SK-N-SH (cell line): Measurements from ENCODE around the gene RAD51B. TPM values are rescaled to one million over a fixed set of nuclear protein-coding genes. Genes with fewer than 3 reads are reported as not detected.
"Not testable (repeated sequence)": the region's sequence is repeated elsewhere in the genome, so short reads cannot be mapped to it uniquely, and the experiment has no call there.

Source experiments
- CTCF ChIA-PET: fragments of 300-600, 350-600 bp; formaldehyde crosslinking; extraction: SDS; loops from one replicate; lab custom pipeline; 2021; lab: Yijun Ruan, JAX
- POLR2A ChIA-PET: fragments of 350-600 bp; sonication (Branson Sonifier 250); formaldehyde crosslinking; extraction: SDS; loops from one replicate; lab custom pipeline; 2020; ENCODE audit warnings: antibody characterized with exemption, inconsistent platforms; lab: Yijun Ruan, JAX
- DNase-seq: peaks from one replicate; pipeline ENCODE4 v3.0.0; 2012
- H2AFZ ChIP-seq: fragments of 200-600 bp; sonication (generic); 2 replicates; pipeline ENCODE4 v1.8.1; 2016; ENCODE audit warnings: antibody characterized with exemption, mild to moderate bottlenecking, low read depth
- H3F3A ChIP-seq: fragments of 200-600 bp; sonication (generic); replicated peaks from 2 replicates; pipeline ENCODE3; 2016; ENCODE audit warnings: antibody characterized with exemption, mild to moderate bottlenecking; ENCODE audit not compliant: insufficient read depth
- H3K27ac ChIP-seq, 2 experiments: fragments of 200-500 bp in 1 of 2; fragments of 200-600 bp in 1 of 2; sonication (Bioruptor generic) in 1 of 2; sonication (generic), shearing (Covaris generic) in 1 of 2; 2 replicates each; pipeline versions ENCODE4 v1.5.1 to v1.6.1; 2014 to 2016; ENCODE audit warnings: low read depth in 2 of 2, inconsistent platforms in 1 of 2, low read length in 1 of 2, mild to moderate bottlenecking in 1 of 2, mixed read lengths in 1 of 2
- H3K27me3 ChIP-seq: fragments of 200-600 bp; sonication (generic), shearing (Covaris generic); 2 replicates; pipeline ENCODE4 v1.6.1; 2016; ENCODE audit warnings: mixed run types; ENCODE audit not compliant: insufficient read depth
- H3K36me3 ChIP-seq, 2 experiments: fragments of 200-500 bp in 1 of 2; fragments of 200-600 bp in 1 of 2; sonication (Bioruptor generic) in 1 of 2; sonication (generic) in 1 of 2; replicated peaks in 1 of 2; 2 replicates each; pipeline versions ENCODE3 to v1.5.1; 2014 to 2016; ENCODE audit warnings: low read length in 1 of 2, mild to moderate bottlenecking in 1 of 2; ENCODE audit not compliant: insufficient read depth in 2 of 2, control insufficient read depth in 1 of 2
- H3K4me1 ChIP-seq, 2 experiments: fragments of 200-500 bp in 1 of 2; fragments of 200-600 bp in 1 of 2; sonication (Bioruptor generic) in 1 of 2; sonication (generic), shearing (Covaris generic) in 1 of 2; 2 replicates each; pipeline versions ENCODE4 v1.5.1 to v1.6.1; 2014 to 2016; ENCODE audit warnings: low read depth in 1 of 2, low read length in 1 of 2, mixed run types in 1 of 2; ENCODE audit not compliant: insufficient read depth in 2 of 2, control insufficient read depth in 1 of 2
- H3K4me2 ChIP-seq: fragments of 200-600 bp; sonication (generic), shearing (Covaris generic); 2 replicates; pipeline ENCODE4 v1.6.1; 2017; ENCODE audit warnings: mixed run types
- H3K4me3 ChIP-seq, 2 experiments: fragments of 200-500 bp in 1 of 2; fragments of 200-600 bp in 1 of 2; sonication (Bioruptor generic) in 1 of 2; sonication (generic), shearing (Covaris generic) in 1 of 2; 2 replicates each; pipeline versions ENCODE4 v1.5.1 to v1.8.1; 2014 to 2016; ENCODE audit warnings: low read depth in 2 of 2, inconsistent platforms in 1 of 2, low read length in 1 of 2, mild to moderate bottlenecking in 1 of 2, mixed read lengths in 1 of 2, moderate library complexity in 1 of 2
- H3K79me2 ChIP-seq: fragments of 200-600 bp; sonication (generic); 2 replicates; pipeline ENCODE4 v1.8.1; 2017; ENCODE audit warnings: mild to moderate bottlenecking; ENCODE audit not compliant: insufficient read depth
- H3K9ac ChIP-seq: fragments of 200-600 bp; sonication (generic); 2 replicates; pipeline ENCODE4 v1.6.1; 2017; ENCODE audit warnings: mixed run types
- H3K9me2 ChIP-seq: fragments of 200-600 bp; sonication (generic); 2 replicates; pipeline ENCODE4 v1.6.1; 2017; ENCODE audit warnings: mixed run types
- H3K9me3 ChIP-seq: fragments of 200-600 bp; sonication (generic); 2 replicates; pipeline ENCODE4 v1.6.1; 2017; ENCODE audit warnings: mixed run types, mild to moderate bottlenecking, moderate library complexity
- H4K20me1 ChIP-seq: fragments of 200-600 bp; sonication (generic); 2 replicates; pipeline ENCODE4 v1.6.1; 2017; ENCODE audit warnings: mild to moderate bottlenecking, mixed run types; ENCODE audit not compliant: insufficient read depth
- CHD2 ChIP-seq: fragments of 150-350 bp; IDR thresholded peaks from 2 replicates; pipeline ENCODE4 v1.6.1; 2018; ENCODE audit warnings: low read length; ENCODE audit not compliant: partially characterized antibody
- EP300 ChIP-seq, 2 experiments: IDR thresholded peaks; 2 replicates each; pipeline versions ENCODE4 v1.4.0 to v1.6.1; 2012; ENCODE audit warnings: borderline replicate concordance in 1 of 2, low read depth in 1 of 2, low read length in 1 of 2
- FOSL2 ChIP-seq: IDR thresholded peaks from 2 replicates; pipeline ENCODE4 v1.4.0; 2012; ENCODE audit warnings: low read depth, mild to moderate bottlenecking, moderate library complexity, borderline replicate concordance
- JUND ChIP-seq: IDR thresholded peaks from 2 replicates; pipeline ENCODE4 v1.4.0; 2012
- MAX ChIP-seq: IDR thresholded peaks from 2 replicates; pipeline ENCODE4 v1.4.0; 2012; ENCODE audit warnings: low read depth
- MXI1 ChIP-seq: IDR thresholded peaks from 2 replicates; pipeline ENCODE4 v1.6.1; 2012; ENCODE audit warnings: mild to moderate bottlenecking, low read depth, low read length, improper control_type of control experiment
- NFIC ChIP-seq: IDR thresholded peaks from 2 replicates; pipeline ENCODE4 v1.4.0; 2012; ENCODE audit warnings: borderline replicate concordance
- PBX3 ChIP-seq: IDR thresholded peaks from 2 replicates; pipeline ENCODE4; 2012
- RXRA ChIP-seq: IDR thresholded peaks from 2 replicates; pipeline ENCODE4 v1.4.0; 2012; ENCODE audit warnings: low read depth, mild to moderate bottlenecking, borderline replicate concordance
- SIN3A ChIP-seq: IDR thresholded peaks from 2 replicates; pipeline ENCODE4 v1.6.1; 2012; ENCODE audit warnings: low read depth, mild to moderate bottlenecking, low read length, moderate library complexity, borderline replicate concordance
- TCF12 ChIP-seq: IDR thresholded peaks from 2 replicates; pipeline ENCODE4 v1.4.0; 2012
- TEAD4 ChIP-seq: IDR thresholded peaks from 2 replicates; pipeline ENCODE4 v1.4.0; 2012; ENCODE audit warnings: mild to moderate bottlenecking, borderline replicate concordance; ENCODE audit not compliant: insufficient read depth
- WGBS: methylation state at CpG from one replicate; pipeline ENCODE4 v1.1.6; 2017; ENCODE audit warnings: low lambda C conversion rate; 5-methylcytosine and 5-hydroxymethylcytosine counted together
- polyA plus RNA-seq, 3 experiments: library from polyadenylated mRNA; depleted of rRNA; stranded (reverse); fragments of >200 nt; gene quantifications; 2 replicates each; pipeline ENCODE4 v1.2.3, GENCODE V29; 2012
- TF ChIP-seq, protein P1 (sequence below): fragments of 150-350 bp; IDR thresholded peaks from 2 replicates; pipeline ENCODE4 v1.6.1; 2017; ENCODE audit warnings: antibody characterized with exemption, low read length, low read depth, borderline replicate concordance

RAD51B gene
- polyA plus RNA-seq, 1 of the 3 experiments (the other 2 are of a cell fraction), result 6.0 TPM

GRCh38 chr14:68186500-68187276 is 367.1 kb downstream of the RAD51B start:
- not testable (repeated sequence) for H3K27me3 ChIP-seq
- TF ChIP-seq JUND (peak; percentile 58), NFIC (peak; percentile 71; the same call in 1 of the 2 replicates), EP300 (IDR thresholded peaks at IDR 0.05; ENCODE audit: borderline replicate concordance in 1 of 2, low read depth in 1 of 2, low read length in 1 of 2) (peak in 1 of 2 experiments; percentile 64; a peak in 1 of 4 replicates), TCF12 (peak; percentile 71), FOSL2 (0 out of 2 replicates have a peak, but pooled peaks have one; percentile 20), TEAD4 (peak; percentile 52; the same call in 1 of the 2 replicates), PBX3 (peak; percentile 51; the same call in 1 of the 2 replicates)
- TF ChIP-seq, all 33 proteins: peak for 7; not testable (repeated sequence) for 26
- H3K9me2 ChIP-seq, H3K36me3 ChIP-seq, POLR2A ChIA-PET, H3K4me3 ChIP-seq, H2AFZ ChIP-seq, CTCF ChIA-PET, H4K20me1 ChIP-seq, H3K4me2 ChIP-seq, H3K9me3 ChIP-seq, H3K79me2 ChIP-seq, H3K9ac ChIP-seq, DNase-seq, H3K4me1 ChIP-seq: not testable (repeated sequence)
- Histone ChIP-seq H3K27ac (peak overlapping the region; percentile 3 to 51; a peak in 3 of 4 replicates), H3F3A (peaks cover 16% of the 10 kb centered on the region)
- WGBS, result 95% methylated on average over 5 of the region's 5 CpGs

GRCh38 chr14:68188174-68188573 is 368.6 kb downstream of the RAD51B start:
- H3K4me2 ChIP-seq, result no peak overlapping the region
- 95% methylated on average over 1 of the region's 1 CpG for WGBS
- POLR2A ChIA-PET, result no interaction called here

GRCh38 chr14:68190032-68190431 is 370.5 kb downstream of the RAD51B start:
- H3F3A ChIP-seq, result peaks cover 16% of the 10 kb centered on the region
- H3K4me2 ChIP-seq, result no peak overlapping the region
- H3K4me1 ChIP-seq, result peaks cover 0 to 8% of the 10 kb centered on the region in 2 experiments; a peak in 1 of 4 replicates
- no peak overlapping the region for H2AFZ ChIP-seq
- no peak overlapping the region for H3K4me3 ChIP-seq
- CTCF ChIA-PET, result no interaction called here
- H3K9me3 ChIP-seq, result no peaks in the 10 kb centered on the region
- H3K27ac ChIP-seq, result no peak overlapping the region
- H3K27me3 ChIP-seq, result no peaks in the 10 kb centered on the region
- DNase-seq, result no peak
- WGBS, result 98% methylated on average over 1 of the region's 1 CpG
- no peaks in the 10 kb centered on the region for H3K9me2 ChIP-seq
- no peak overlapping the region for H3K9ac ChIP-seq
- no peaks in the 10 kb centered on the region for H4K20me1 ChIP-seq
- no peaks in the 10 kb centered on the region for H3K79me2 ChIP-seq
- no peaks in the 10 kb centered on the region for H3K36me3 ChIP-seq
- POLR2A ChIA-PET, result no interaction called here
- TF ChIP-seq RXRA (no peak), SIN3A (no peak), EP300 (IDR thresholded peaks at IDR 0.05; ENCODE audit: borderline replicate concordance in 1 of 2, low read depth in 1 of 2, low read length in 1 of 2) (no peak), MAX (no peak), MXI1 (no peak)
- TF ChIP-seq, protein P1, sequence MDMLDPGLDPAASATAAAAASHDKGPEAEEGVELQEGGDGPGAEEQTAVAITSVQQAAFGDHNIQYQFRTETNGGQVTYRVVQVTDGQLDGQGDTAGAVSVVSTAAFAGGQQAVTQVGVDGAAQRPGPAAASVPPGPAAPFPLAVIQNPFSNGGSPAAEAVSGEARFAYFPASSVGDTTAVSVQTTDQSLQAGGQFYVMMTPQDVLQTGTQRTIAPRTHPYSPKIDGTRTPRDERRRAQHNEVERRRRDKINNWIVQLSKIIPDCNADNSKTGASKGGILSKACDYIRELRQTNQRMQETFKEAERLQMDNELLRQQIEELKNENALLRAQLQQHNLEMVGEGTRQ, result no peak

More at GRCh38 chr14:68188174-68188573, 368.6 kb downstream of the RAD51B start:
- no peak overlapping the region for H2AFZ ChIP-seq
- CTCF ChIA-PET, result no interaction called here
- no peak overlapping the region for H3K9ac ChIP-seq
- H3K36me3 ChIP-seq, result no peaks in the 10 kb centered on the region
- no peaks in the 10 kb centered on the region for H3K27me3 ChIP-seq
- no peaks in the 10 kb centered on the region for H4K20me1 ChIP-seq
- H3K9me2 ChIP-seq, result no peaks in the 10 kb centered on the region
- peaks cover 16% of the 10 kb centered on the region for H3F3A ChIP-seq
- no peak for TF ChIP-seq CHD2
- H3K4me3 ChIP-seq, result no peak overlapping the region
- H3K9me3 ChIP-seq, result no peaks in the 10 kb centered on the region
- no peak overlapping the region for H3K27ac ChIP-seq
- DNase-seq, result no peak
- no peaks in the 10 kb centered on the region for H3K79me2 ChIP-seq
- H3K4me1 ChIP-seq, result peaks cover 0 to 8% of the 10 kb centered on the region in 2 experiments; a peak in 1 of 4 replicates
